HG02884 (cell line): Measurements from ENCODE around the gene VGF.
"Not testable (repeated sequence)": the region's sequence is repeated elsewhere in the genome, so short reads cannot be mapped to it uniquely, and the experiment has no call there.

Experiments
- ATAC-seq: cut with Tn5 transposase; IDR thresholded peaks from one replicate; pipeline ENCODE4 v1.9.1; 2021; ENCODE audit warnings: mild to moderate bottlenecking, moderate library complexity; ENCODE audit not compliant: unreplicated experiment

Gene VGF

GRCh38 chr7:101165075-101165957 is at the start of gene VGF:
Gene VGF (minus strand): TSS chr7:101165569. CDS start chr7:101164843, 726 bp downstream.
- no peak for ATAC-seq

GRCh38 chr7:101212014-101212413 is 46.6 kb upstream of the VGF start:
- no peak for ATAC-seq

GRCh38 chr7:101211501-101211900 is 46.1 kb upstream of the VGF start:
- ATAC-seq = no peak

GRCh38 chr7:101210143-101210542 is 44.8 kb upstream of the VGF start:
- no peak for ATAC-seq

- ATAC-seq = no peak
Observed at GRCh38 chr7:101208794-101209193, 43.4 kb upstream of the VGF start.

GRCh38 chr7:101207459-101207858 is 42.1 kb upstream of the VGF start:
- ATAC-seq = no peak

- no peak for ATAC-seq
Observed at GRCh38 chr7:101206665-101207042, 41.3 kb upstream of the VGF start.

- ATAC-seq = no peak
Observed at GRCh38 chr7:101205901-101206664, 40.7 kb upstream of the VGF start.

- not testable (repeated sequence) for ATAC-seq
Observed at GRCh38 chr7:101203740-101204738, 38.7 kb upstream of the VGF start.

GRCh38 chr7:101202603-101202918 is 37.2 kb upstream of the VGF start:
- ATAC-seq = no peak

- ATAC-seq = no peak
Observed at GRCh38 chr7:101201695-101202602, 36.6 kb upstream of the VGF start.

- ATAC-seq = no peak
Observed at GRCh38 chr7:101200862-101201599, 35.7 kb upstream of the VGF start, which contains the start of gene MOGAT3. Gene MOGAT3 (minus strand): TSS chr7:101201036. CDS start chr7:101200854, 182 bp downstream.

- ATAC-seq = no peak
Observed at GRCh38 chr7:101200504-101200861, 35.1 kb upstream of the VGF start.

GRCh38 chr7:101199522-101199921 is 34.2 kb upstream of the VGF start:
- ATAC-seq = not testable (repeated sequence)

GRCh38 chr7:101198476-101198875 is 33.1 kb upstream of the VGF start:
- ATAC-seq = no peak

- no peak for ATAC-seq
Observed at GRCh38 chr7:101197991-101198390, 32.6 kb upstream of the VGF start.

GRCh38 chr7:101195884-101196283 is 30.5 kb upstream of the VGF start:
- ATAC-seq = no peak

- ATAC-seq = no peak
Observed at GRCh38 chr7:101189109-101189508, 23.7 kb upstream of the VGF start.

GRCh38 chr7:101186844-101187428 is 21.6 kb upstream of the VGF start:
- no peak for ATAC-seq
